ENCODE results near the gene TIMP2. TPM values are rescaled to one million over a fixed set of nuclear protein-coding genes. Genes with fewer than 3 reads are reported as not detected.

Gene TIMP2
- total RNA-seq, 4 donors from 2014 or later = 32.2 to 70.7 (median 54.6) TPM

- no peak for DNase-seq
- 87% methylated on average over 17 of the region's 21 CpGs; no CpG with 5 or more reads in 1 of the 2 donors for WGBS, 2 donors (ENCODE audit: low coverage in 1 of 2)
- Histone ChIP-seq H3K36me3 (no peaks in the 10 kb centered on the region), H3K27ac (no peak overlapping the region), H3K27me3 (no peaks in the 10 kb centered on the region), H3K9me3 (no peaks in the 10 kb centered on the region), H3K4me3 (no peak overlapping the region), H3K4me1 (peaks cover 6 to 17% (median 12%) of the 10 kb centered on the region in 4 donors)
- intact Hi-C loops (cut with DNase I; ENCODE audit: low total_unique reads) = no loop called here
- in situ Hi-C loops (cut with MboI; ENCODE audit: low pct_ligation_motif_present in 1 of 4, low pct_unique_long_range_greater_than_20kb in 1 of 4, low sequenced_read_pairs in 3 of 4) = loop anchor here in 1 of 4 donors (5.0 kb wide), 1 partner anchor 106 kb away; no protein-coding TSS in a partner anchor
- TF ChIP-seq CTCF (IDR thresholded peaks at IDR 0.05) (no peak), EP300 (IDR thresholded peaks at IDR 0.05; ENCODE audit: low read depth) (no peak), POLR2A (IDR thresholded peaks at IDR 0.05) (no peak), POLR2AphosphoS5 (IDR thresholded peaks at IDR 0.05) (no peak)
Measured at GRCh38 chr17:78967782-78968362, 42.7 kb upstream of the TIMP2 start.

- Histone ChIP-seq H3K4me1 (peaks cover 6 to 17% (median 13%) of the 10 kb centered on the region in 4 donors), H3K27me3 (no peaks in the 10 kb centered on the region), H3K9me3 (no peaks in the 10 kb centered on the region), H3K27ac (no peak overlapping the region), H3K36me3 (no peaks in the 10 kb centered on the region), H3K4me3 (no peak overlapping the region)
- WGBS, 2 donors (ENCODE audit: low coverage in 1 of 2) = 82% methylated on average over 23 of the region's 23 CpGs; no CpG with 5 or more reads in 1 of the 2 donors
- no peak for TF ChIP-seq EP300 (IDR thresholded peaks at IDR 0.05; ENCODE audit: low read depth)
- TF ChIP-seq POLR2A (IDR thresholded peaks at IDR 0.05) = no peak
- TF ChIP-seq POLR2AphosphoS5 (IDR thresholded peaks at IDR 0.05) = no peak
- no peak for TF ChIP-seq CTCF (IDR thresholded peaks at IDR 0.05)
- DNase-seq = no peak
- intact Hi-C loops (cut with DNase I; ENCODE audit: low total_unique reads) = no loop called here
- in situ Hi-C loops (cut with MboI; ENCODE audit: low pct_ligation_motif_present in 1 of 4, low pct_unique_long_range_greater_than_20kb in 1 of 4, low sequenced_read_pairs in 3 of 4) = loop anchor here in 1 of 4 donors (5.0 kb wide), 1 partner anchor 105 kb away; no protein-coding TSS in a partner anchor
Measured at GRCh38 chr17:78966910-78967600, 41.9 kb upstream of the TIMP2 start.

- 77 to 100% methylated on average over 5 to 26 of the region's 26 CpGs for whole genome bisulfite sequencing, 2 donors (ENCODE audit: low coverage in 1 of 2)
- no peak for DNase-seq
- no peak overlapping the region for H3K27ac ChIP-seq
- TF ChIP-seq EP300 (IDR thresholded peaks at IDR 0.05; ENCODE audit: low read depth) = no peak
- no peak for TF ChIP-seq POLR2AphosphoS5 (IDR thresholded peaks at IDR 0.05)
- no peak for TF ChIP-seq CTCF (IDR thresholded peaks at IDR 0.05)
- TF ChIP-seq POLR2A (IDR thresholded peaks at IDR 0.05) = no peak
- H3K9me3 ChIP-seq = no peaks in the 10 kb centered on the region
- H3K27me3 ChIP-seq = no peaks in the 10 kb centered on the region
- in situ Hi-C loops (cut with MboI; ENCODE audit: low pct_ligation_motif_present in 1 of 4, low pct_unique_long_range_greater_than_20kb in 1 of 4, low sequenced_read_pairs in 3 of 4) (loop anchor here in 1 of 4 donors (5.0 kb wide), 1 partner anchor 104 kb away; no protein-coding TSS in a partner anchor), intact Hi-C loops (cut with DNase I; ENCODE audit: low total_unique reads) (no loop called here)
- H3K4me3 ChIP-seq = no peak overlapping the region
- no peaks in the 10 kb centered on the region for H3K36me3 ChIP-seq
- H3K4me1 ChIP-seq = peaks cover 3 to 22% (median 12%) of the 10 kb centered on the region in 4 donors
Measured at GRCh38 chr17:78966123-78966813, 41.1 kb upstream of the TIMP2 start.

GRCh38 chr17:78965491-78965924 is 40.3 kb upstream of the TIMP2 start:
- Histone ChIP-seq H3K4me1 (peaks cover 0 to 18% (median 9%) of the 10 kb centered on the region in 4 donors), H3K9me3 (no peaks in the 10 kb centered on the region), H3K27ac (no peak overlapping the region), H3K4me3 (no peak overlapping the region), H3K36me3 (no peaks in the 10 kb centered on the region), H3K27me3 (no peaks in the 10 kb centered on the region)
- in situ Hi-C loops (cut with MboI; ENCODE audit: low pct_ligation_motif_present in 1 of 4, low pct_unique_long_range_greater_than_20kb in 1 of 4, low sequenced_read_pairs in 3 of 4) = loop anchor here in 1 of 4 donors (5.0 kb wide), 1 partner anchor 103 kb away; no protein-coding TSS in a partner anchor
- TF ChIP-seq POLR2AphosphoS5 (IDR thresholded peaks at IDR 0.05) (no peak), POLR2A (IDR thresholded peaks at IDR 0.05) (no peak), CTCF (IDR thresholded peaks at IDR 0.05) (no peak), EP300 (IDR thresholded peaks at IDR 0.05; ENCODE audit: low read depth) (no peak)
- 84 to 100% methylated on average over 1 to 8 of the region's 8 CpGs for whole genome bisulfite sequencing, 2 donors (ENCODE audit: low coverage in 1 of 2)
- intact Hi-C loops (cut with DNase I; ENCODE audit: low total_unique reads) = no loop called here
- DNase-seq = no peak
